AG09309 (cell line): ENCODE measurements around the gene TENT5A.
"Not testable (repeated sequence)": the region's sequence is repeated elsewhere in the genome, so short reads cannot be mapped to it uniquely, and the experiment has no call there.

Source experiments
- DNase-seq: peaks from one replicate; pipeline ENCODE4 v3.0.0-alpha.2; 2010; ENCODE audit warnings: low read depth
- H3K4me3 ChIP-seq: 2 replicates; pipeline ENCODE4 v1.5.1; 2011; ENCODE audit warnings: mild to moderate bottlenecking, low read depth, low read length, moderate library complexity; ENCODE audit not compliant: control insufficient read depth
- TF ChIP-seq, protein P1 (sequence below): IDR thresholded peaks from 2 replicates; pipeline ENCODE4 v1.5.1; 2011; ENCODE audit warnings: mild to moderate bottlenecking, low read depth, low read length, inconsistent platforms; ENCODE audit not compliant: insufficient read depth, control insufficient read depth; ENCODE audit errors: missing control alignments

Gene TENT5A

DNA sequence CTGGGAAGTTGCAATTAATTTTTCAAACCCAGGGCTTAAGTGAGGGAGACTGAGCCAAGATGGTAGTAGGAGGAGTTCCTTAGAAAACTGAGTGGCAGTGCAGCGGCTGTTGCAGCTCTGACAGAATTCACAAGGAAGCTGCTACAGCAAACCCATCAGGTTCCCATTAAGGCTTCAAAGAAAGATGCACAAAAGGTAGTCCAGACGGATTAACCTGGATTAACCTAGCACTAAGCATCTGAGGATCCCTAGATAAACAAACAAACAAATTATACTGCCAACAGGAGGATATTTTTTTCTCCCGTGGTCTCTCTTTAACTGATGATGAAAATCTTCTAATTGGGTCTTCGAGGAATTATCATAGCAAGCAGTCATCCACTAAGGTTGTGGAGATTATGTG is 5.2 kb downstream of the TENT5A start:
- TF ChIP-seq, protein P1, sequence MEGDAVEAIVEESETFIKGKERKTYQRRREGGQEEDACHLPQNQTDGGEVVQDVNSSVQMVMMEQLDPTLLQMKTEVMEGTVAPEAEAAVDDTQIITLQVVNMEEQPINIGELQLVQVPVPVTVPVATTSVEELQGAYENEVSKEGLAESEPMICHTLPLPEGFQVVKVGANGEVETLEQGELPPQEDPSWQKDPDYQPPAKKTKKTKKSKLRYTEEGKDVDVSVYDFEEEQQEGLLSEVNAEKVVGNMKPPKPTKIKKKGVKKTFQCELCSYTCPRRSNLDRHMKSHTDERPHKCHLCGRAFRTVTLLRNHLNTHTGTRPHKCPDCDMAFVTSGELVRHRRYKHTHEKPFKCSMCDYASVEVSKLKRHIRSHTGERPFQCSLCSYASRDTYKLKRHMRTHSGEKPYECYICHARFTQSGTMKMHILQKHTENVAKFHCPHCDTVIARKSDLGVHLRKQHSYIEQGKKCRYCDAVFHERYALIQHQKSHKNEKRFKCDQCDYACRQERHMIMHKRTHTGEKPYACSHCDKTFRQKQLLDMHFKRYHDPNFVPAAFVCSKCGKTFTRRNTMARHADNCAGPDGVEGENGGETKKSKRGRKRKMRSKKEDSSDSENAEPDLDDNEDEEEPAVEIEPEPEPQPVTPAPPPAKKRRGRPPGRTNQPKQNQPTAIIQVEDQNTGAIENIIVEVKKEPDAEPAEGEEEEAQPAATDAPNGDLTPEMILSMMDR = no peak
- no peak for DNase-seq
- H3K4me3 ChIP-seq = peak overlapping the region; percentile 5; the same call in 1 of the 2 replicates

DNA sequence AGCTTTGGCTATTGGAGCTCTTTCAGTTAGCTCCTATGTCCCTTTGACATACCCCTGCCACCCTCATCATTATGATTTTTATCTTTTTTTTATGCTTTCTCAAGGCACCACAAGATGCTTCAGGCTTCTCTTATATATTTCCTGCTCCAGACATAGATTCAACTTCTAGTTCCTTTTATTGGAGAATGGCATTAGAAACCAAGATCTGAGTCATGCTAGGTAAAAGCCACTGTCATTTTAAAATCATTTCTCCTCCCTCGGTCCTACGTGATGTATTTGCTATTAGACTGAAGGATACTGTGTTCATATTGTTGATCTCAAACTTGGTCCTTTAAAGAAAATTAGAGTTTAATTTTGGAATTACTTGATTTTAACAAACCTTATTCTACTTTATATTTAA is 8.3 kb downstream of the TENT5A start:
- TF ChIP-seq, protein P1 = no peak
- DNase-seq = no peak
- no peak overlapping the region for H3K4me3 ChIP-seq

GRCh38 chr6:81743649-81744048 is 8.8 kb downstream of the TENT5A start:
- H3K4me3 ChIP-seq = no peak overlapping the region
- TF ChIP-seq, protein P1 = no peak
- no peak for DNase-seq

DNA sequence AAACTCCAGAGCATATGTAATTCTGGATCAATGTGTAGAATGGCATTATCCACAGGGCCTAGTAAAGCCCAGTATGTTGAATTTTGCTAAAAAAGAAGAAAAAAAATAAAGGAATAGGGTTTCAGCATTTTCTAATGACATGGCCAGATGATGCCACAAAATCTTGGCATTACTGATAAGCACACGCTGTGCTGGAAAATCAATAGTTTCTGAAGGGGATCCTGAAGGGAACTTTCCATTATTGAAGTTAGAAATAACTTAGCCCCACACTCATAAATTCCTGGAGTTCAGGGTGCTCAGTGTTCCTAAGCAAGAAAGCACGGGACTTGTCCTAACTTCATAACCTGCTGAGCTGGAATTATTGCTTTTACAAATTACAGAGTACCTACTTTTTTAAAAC is 10.8 kb downstream of the TENT5A start:
- H3K4me3 ChIP-seq = no peak overlapping the region
- DNase-seq = no peak
- TF ChIP-seq, protein P1 = no peak

GRCh38 chr6:81740591-81740990 is 11.9 kb downstream of the TENT5A start:
- DNase-seq = not testable (repeated sequence)

GRCh38 chr6:81739230-81740195 is 13.0 kb downstream of the TENT5A start:
- no peak for DNase-seq

More at GRCh38 chr6:81740591-81740990, 11.9 kb downstream of the TENT5A start:
- not testable (repeated sequence) for H3K4me3 ChIP-seq

GRCh38 chr6:81736428-81736827 is 16.1 kb downstream of the TENT5A start:
- H3K4me3 ChIP-seq = no peak overlapping the region
- DNase-seq = no peak
- TF ChIP-seq, protein P1 = no peak

More at GRCh38 chr6:81739230-81740195, 13.0 kb downstream of the TENT5A start:
- no peak overlapping the region for H3K4me3 ChIP-seq
- TF ChIP-seq, protein P1 = no peak
